ENCODE data around the gene C10orf67.
"Not testable (repeated sequence)": the region's sequence is repeated elsewhere in the genome, so short reads cannot be mapped to it uniquely, and the experiment has no call there.

The C10orf67 gene

DNA sequence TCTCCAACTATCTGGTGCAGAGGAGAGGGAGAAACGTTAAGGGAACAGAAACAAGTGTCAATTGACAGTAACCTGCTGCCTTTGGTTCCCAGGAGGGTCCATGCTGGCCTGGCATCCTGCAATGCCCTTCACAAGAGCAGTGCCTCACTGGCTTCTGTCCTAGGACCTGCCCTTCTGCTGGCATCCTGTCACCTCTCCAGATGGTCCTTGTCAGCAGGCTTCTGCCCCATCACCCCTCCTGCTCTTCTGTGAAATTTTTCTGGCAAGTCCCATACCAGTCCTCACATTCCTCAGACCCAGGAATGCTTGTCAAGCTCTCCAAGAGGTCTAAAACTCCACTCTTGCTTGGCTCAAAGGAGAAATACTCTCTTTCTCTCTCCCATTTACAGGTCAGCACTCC, 34.2 kb downstream of the C10orf67 start:
- Histone ChIP-seq H3K4me3 (ENCODE audit: low read length) (no peak overlapping the region), H3K4me2 (ENCODE audit: low read length) (no peak overlapping the region), H3K27me3 (ENCODE audit: low read depth, low read length) (no peaks in the 10 kb centered on the region), H2AFZ (ENCODE audit: low read depth, low read length) (no peak overlapping the region), H4K20me1 (ENCODE audit: insufficient read depth, low read length) (no peaks in the 10 kb centered on the region), H3K36me3 (replicated peaks; ENCODE audit: low read depth, low read length) (no peaks in the 10 kb centered on the region), H3K27ac (ENCODE audit: low read length) (no peak overlapping the region), H3K4me1 (ENCODE audit: low read length) (no peaks in the 10 kb centered on the region), H3K79me2 (ENCODE audit: low read length) (no peaks in the 10 kb centered on the region), H3K9ac (ENCODE audit: low read length) (no peak overlapping the region), H3K9me3 (ENCODE audit: insufficient read depth, low read length) (no peaks in the 10 kb centered on the region)
- no peak for TF ChIP-seq EZH2phosphoT487 (IDR thresholded peaks at IDR 0.05; ENCODE audit: low read depth)
- TF ChIP-seq, protein P1, sequence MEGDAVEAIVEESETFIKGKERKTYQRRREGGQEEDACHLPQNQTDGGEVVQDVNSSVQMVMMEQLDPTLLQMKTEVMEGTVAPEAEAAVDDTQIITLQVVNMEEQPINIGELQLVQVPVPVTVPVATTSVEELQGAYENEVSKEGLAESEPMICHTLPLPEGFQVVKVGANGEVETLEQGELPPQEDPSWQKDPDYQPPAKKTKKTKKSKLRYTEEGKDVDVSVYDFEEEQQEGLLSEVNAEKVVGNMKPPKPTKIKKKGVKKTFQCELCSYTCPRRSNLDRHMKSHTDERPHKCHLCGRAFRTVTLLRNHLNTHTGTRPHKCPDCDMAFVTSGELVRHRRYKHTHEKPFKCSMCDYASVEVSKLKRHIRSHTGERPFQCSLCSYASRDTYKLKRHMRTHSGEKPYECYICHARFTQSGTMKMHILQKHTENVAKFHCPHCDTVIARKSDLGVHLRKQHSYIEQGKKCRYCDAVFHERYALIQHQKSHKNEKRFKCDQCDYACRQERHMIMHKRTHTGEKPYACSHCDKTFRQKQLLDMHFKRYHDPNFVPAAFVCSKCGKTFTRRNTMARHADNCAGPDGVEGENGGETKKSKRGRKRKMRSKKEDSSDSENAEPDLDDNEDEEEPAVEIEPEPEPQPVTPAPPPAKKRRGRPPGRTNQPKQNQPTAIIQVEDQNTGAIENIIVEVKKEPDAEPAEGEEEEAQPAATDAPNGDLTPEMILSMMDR (IDR thresholded peaks at IDR 0.05; ENCODE audit: low read depth, low read length), result no peak

DNA sequence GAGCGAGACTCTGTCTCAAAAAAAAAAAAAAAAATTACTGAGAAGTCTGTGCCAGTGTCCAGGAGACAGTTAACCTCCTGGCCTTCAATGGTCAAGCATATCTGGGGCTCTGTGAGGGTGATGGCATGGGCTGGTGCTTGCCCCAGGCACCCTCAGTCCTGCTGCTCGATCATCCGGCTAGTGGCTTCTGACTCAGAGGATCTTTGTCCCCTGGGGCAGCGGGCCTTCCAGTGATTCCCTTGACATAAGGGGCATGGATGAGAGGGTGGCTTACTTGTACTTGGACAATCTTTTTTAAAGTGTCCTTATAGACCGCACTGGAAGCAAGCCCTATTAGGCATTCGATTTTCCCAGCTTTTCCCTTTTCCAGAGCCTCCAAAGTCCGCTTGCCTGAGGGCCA, 44.6 kb downstream of the C10orf67 start:
- H4K20me1 ChIP-seq (ENCODE audit: insufficient read depth, low read length); H3K4me2 ChIP-seq (ENCODE audit: low read length); H3K27me3 ChIP-seq (ENCODE audit: low read depth, low read length); H3K79me2 ChIP-seq (ENCODE audit: low read length); H2AFZ ChIP-seq (ENCODE audit: low read depth, low read length); H3K9me3 ChIP-seq (ENCODE audit: insufficient read depth, low read length); H3K27ac ChIP-seq (ENCODE audit: low read length); H3K4me3 ChIP-seq (ENCODE audit: low read length); H3K36me3 ChIP-seq (replicated peaks; ENCODE audit: low read depth, low read length); H3K9ac ChIP-seq (ENCODE audit: low read length); H3K4me1 ChIP-seq (ENCODE audit: low read length): not testable (repeated sequence)

DNA sequence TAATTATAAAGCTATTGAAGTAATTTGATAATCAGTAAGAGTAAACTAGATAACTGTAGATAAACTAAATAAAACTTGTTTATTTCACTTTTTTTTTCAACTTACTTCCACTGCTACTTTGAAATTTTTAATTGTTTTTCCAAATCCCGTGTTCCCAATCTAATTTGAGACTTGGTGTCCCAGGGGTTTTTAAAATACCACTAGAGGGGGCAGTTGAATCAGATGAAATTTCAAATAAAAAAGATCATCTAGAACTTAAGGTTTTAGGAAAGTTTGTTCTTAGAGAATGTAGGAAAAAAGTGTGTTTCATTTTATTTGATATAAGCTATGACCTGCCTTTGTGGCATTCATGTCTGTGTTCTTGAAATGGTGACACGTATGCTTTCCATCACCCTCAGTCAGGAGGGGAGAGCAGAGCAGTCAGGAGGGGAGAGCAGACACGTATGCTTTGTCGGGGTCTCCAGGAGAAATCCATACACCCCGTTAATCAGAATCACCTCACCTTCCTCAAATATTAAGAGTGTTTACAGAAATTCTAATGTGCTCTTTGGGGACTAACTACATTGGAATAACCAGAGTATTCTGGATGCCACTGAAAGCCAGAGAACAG, 49.9 kb downstream of the C10orf67 start:
- no peaks in the 10 kb centered on the region for H4K20me1 ChIP-seq (ENCODE audit: insufficient read depth, low read length)
- TF ChIP-seq EZH2phosphoT487 (IDR thresholded peaks at IDR 0.05; ENCODE audit: low read depth), result no peak
- TF ChIP-seq, protein P1 (IDR thresholded peaks at IDR 0.05; ENCODE audit: low read depth, low read length), result peak; percentile 54
- H3K4me1 ChIP-seq (ENCODE audit: low read length), result 0 out of 2 replicates have a peak, but pooled peaks cover 2% of the 10 kb centered on the region
- H2AFZ ChIP-seq (ENCODE audit: low read depth, low read length), result no peak overlapping the region
- H3K36me3 ChIP-seq (replicated peaks; ENCODE audit: low read depth, low read length), result no peaks in the 10 kb centered on the region
- H3K4me2 ChIP-seq (ENCODE audit: low read length), result no peak overlapping the region
- no peak overlapping the region for H3K4me3 ChIP-seq (ENCODE audit: low read length)
- H3K9me3 ChIP-seq (ENCODE audit: insufficient read depth, low read length), result no peaks in the 10 kb centered on the region
- H3K9ac ChIP-seq (ENCODE audit: low read length), result no peak overlapping the region
- H3K79me2 ChIP-seq (ENCODE audit: low read length), result no peaks in the 10 kb centered on the region
- H3K27ac ChIP-seq (ENCODE audit: low read length), result no peak overlapping the region
- peaks cover 10% of the 10 kb centered on the region for H3K27me3 ChIP-seq (ENCODE audit: low read depth, low read length)

DNA sequence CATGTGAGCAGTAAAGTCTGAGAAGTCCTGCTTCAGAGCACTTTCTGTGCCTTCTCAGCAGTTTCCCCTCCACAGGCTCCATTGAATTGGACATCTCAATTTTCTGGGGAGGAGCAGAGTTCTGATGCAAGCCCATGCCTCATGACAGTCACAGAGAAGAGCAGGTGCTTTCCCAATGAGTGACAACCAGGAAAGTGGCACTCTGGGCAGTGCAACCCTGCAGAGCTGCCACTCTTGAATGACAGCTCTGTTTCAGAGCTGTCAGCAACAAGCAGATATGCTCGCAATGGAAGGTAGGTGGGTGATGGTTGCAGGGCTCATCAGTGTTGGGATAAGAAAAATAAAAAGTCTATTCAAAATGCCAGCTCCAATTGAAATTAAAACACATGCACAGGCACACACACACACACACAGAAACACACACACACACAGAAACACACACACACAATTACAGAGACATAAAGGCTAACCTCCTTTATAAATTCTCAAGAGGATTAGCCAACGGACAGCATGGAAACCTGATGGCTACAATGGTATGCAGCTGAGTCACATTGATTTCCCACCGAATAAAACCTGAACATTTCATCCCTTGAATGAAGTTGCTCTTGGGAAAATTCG, 50.5 kb downstream of the C10orf67 start:
- H3K27ac ChIP-seq (ENCODE audit: low read length), result no peak overlapping the region
- H3K4me2 ChIP-seq (ENCODE audit: low read length), result no peak overlapping the region
- 0 out of 2 replicates have a peak, but pooled peaks cover 2% of the 10 kb centered on the region for H3K4me1 ChIP-seq (ENCODE audit: low read length)
- no peak overlapping the region for H3K4me3 ChIP-seq (ENCODE audit: low read length)
- TF ChIP-seq, protein P1 (IDR thresholded peaks at IDR 0.05; ENCODE audit: low read depth, low read length), result no peak
- no peak for TF ChIP-seq EZH2phosphoT487 (IDR thresholded peaks at IDR 0.05; ENCODE audit: low read depth)
- H2AFZ ChIP-seq (ENCODE audit: low read depth, low read length), result no peak overlapping the region
- no peaks in the 10 kb centered on the region for H4K20me1 ChIP-seq (ENCODE audit: insufficient read depth, low read length)
- peaks cover 10% of the 10 kb centered on the region for H3K27me3 ChIP-seq (ENCODE audit: low read depth, low read length)
- no peaks in the 10 kb centered on the region for H3K79me2 ChIP-seq (ENCODE audit: low read length)
- H3K36me3 ChIP-seq (replicated peaks; ENCODE audit: low read depth, low read length), result no peaks in the 10 kb centered on the region
- no peaks in the 10 kb centered on the region for H3K9me3 ChIP-seq (ENCODE audit: insufficient read depth, low read length)
- H3K9ac ChIP-seq (ENCODE audit: low read length), result no peak overlapping the region
